HG02678 (cell line): ENCODE data around the gene RIPK3.
"Not testable (repeated sequence)": the region's sequence is repeated elsewhere in the genome, so short reads cannot be mapped to it uniquely, and the experiment has no call there.

Experiments
- ATAC-seq: cut with Tn5 transposase; IDR thresholded peaks from one replicate; pipeline ENCODE4 v1.9.1; 2021; ENCODE audit warnings: mild to moderate bottlenecking, moderate library complexity; ENCODE audit not compliant: unreplicated experiment

The RIPK3 gene

GRCh38 chr14:24339284-24340151, at the start of gene RIPK3:
RIPK3 (minus strand) TSS chr14:24339991; CDS start chr14:24339826, 165 bp downstream.
- ATAC-seq, result peak; percentile 92

DNA sequence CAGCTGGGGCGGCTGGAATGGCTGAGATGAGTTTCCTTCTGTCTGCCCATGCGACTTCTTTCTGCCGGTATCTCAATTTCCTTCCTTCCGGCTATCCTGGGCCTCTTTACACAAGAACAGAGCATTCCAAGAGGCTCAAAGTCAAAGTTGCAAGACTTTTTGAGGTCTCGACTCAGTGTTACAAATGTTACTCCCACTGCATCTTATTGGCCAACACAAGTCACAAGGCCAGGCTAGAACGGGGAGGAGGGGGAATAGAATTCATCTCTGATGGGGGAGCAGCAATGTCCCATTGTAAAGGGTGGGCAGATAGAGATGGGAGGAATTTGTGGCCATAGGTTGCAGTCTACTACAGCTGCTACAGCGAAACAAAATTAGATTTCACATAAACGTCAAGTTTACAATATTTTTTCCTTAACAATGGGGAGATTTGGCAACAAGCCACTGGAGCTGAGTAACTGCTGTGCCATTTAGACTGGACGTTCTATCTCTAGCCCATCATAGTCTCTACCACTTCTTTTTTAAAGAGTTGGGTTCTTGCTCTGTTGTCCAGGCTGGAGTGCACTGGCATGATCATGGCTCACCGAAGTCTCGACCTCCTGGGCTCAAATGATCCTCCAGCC, 49.5 kb upstream of the RIPK3 start:
- no peak for ATAC-seq

DNA sequence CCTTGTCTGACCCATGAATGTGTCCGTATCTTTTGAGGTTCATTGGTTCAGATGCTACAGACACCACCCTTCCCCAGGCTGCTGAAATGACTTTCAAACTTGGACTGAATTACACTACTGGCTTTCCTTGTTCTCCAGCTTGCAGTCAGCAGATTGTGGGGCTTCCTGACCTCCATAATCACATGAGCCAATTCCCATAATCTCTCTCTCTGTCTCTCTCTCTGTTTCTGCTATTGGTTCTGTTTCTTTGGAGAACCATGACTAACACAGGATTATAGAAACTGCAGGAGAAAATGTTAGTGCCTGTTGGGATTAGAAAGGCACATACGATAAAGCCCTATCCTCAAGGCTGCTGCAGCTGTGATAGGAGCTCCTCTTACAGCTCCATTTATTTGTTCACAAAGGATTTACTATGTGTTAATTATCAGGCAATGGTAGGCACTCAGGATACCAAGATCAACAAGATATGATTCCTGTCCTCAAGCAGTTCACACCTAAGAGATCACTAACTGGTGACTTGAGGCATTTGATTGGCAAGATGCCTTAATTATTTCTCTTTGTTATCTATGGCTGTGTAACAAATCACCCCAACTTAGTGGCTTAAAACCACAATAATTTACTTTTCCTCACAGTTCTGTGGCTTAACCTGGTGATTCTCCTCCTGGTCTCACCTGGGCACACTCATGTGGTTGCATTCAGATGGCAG, 48.8 kb upstream of the RIPK3 start:
- no peak for ATAC-seq

- ATAC-seq, result not testable (repeated sequence)
Measured at GRCh38 chr14:24387579-24387978, 47.8 kb upstream of the RIPK3 start.

DNA sequence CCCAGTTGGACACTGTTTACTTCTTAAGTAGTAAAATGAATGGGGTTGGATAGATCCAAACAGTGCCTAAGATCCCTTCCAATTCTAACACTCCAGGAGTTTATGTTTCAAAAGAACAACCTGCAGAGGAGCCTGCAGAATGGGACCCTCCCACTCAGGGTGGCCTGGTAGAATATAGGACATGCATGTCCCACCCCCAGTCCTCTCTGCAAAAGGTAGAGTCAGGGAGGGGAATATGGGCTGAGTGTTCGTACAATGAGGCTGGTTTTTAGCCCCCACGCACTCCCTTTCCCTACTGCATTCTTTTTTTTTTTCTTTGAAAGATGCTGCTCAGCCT, 47.2 kb upstream of the RIPK3 start:
- ATAC-seq, result no peak

DNA sequence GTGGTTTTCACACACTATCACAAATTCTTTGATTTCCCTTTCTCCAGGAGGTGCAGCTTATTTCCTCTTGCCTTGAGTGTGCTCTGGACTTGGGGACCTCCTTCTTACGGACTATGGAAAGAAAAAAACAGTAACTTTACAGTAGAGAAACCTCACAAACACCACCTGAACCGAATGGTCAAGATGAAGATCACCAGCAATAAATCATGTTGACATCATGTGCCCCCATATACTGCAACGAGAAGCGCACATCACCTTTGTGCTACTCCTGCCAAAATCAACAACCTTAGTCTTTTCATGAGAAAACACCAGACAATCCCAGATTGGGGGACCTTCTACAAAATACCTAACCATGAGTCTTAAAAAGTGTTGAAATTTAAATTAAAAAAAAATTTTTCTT, 45.7 kb upstream of the RIPK3 start:
- no peak for ATAC-seq

DNA sequence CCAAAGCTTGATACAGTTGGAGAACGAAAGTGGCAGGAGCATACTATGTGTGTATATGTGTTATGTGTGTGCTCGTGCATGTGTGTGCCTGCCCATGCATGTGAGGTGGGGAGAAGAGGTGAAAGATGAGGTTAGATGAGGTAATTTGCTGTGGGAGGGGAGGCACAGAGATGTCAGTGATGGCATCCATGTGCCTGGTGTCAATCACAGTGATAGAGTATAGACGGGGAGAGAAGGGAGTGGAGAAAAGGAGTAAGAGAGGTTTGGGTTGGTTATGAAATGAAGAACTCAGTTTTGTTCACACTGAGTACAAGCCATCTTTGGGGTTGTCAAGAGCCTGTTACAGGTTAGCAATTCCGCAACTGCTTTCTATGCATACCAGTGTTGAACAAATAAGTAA, 44.4 kb upstream of the RIPK3 start:
- no peak for ATAC-seq

DNA sequence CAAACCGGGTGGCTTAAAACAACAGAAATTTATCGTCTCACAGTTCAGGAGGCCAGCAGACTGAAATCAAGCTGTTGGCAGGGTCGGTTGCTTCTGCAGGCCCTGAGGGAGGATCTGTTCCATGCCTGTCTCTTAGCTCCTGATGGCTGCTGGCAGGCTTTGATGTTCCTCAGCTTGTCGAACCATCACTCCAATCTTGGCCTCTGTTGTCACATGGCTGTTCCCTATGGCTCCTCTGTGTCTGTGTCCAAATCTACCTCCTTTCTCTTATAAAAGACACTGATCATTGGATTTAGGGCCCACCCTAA, 42.2 kb upstream of the RIPK3 start:
- no peak for ATAC-seq

DNA sequence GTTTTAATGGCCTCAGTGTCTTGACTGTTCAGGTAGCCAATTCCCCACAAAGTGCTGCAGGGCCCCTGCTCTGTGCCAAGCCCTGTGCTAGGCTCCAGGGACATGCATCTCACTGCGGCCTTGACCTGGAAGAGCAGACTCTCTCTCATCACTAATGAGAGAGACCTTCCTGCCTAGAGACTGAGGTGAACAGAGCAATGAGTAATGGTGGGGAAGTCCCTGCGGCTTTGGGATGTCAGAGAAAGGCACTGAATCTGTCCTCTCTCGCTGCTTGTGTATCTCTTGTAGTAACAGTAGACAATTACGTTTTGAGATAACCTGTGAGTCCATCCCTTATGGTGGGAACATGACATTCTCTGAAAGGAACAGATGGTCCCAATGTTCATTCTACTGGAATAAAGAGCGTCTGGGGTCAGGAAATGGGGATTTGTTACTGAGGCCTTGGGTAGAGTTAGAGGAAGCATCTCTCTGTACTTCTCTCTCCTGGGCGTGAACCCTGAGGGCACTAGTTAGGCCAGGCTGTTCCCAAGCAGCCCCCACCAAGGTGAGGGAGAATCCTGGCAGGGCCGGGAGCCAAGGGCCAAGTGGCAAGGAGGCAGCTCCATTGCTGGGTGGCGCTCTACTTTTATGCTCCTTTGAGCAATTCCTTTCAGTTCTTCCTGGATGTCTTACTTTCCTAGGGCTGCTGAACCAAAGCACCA, 41.7 kb upstream of the RIPK3 start:
- ATAC-seq, result no peak

- ATAC-seq, result no peak
Measured at GRCh38 chr14:24379907-24380730, 40.3 kb upstream of the RIPK3 start.

DNA sequence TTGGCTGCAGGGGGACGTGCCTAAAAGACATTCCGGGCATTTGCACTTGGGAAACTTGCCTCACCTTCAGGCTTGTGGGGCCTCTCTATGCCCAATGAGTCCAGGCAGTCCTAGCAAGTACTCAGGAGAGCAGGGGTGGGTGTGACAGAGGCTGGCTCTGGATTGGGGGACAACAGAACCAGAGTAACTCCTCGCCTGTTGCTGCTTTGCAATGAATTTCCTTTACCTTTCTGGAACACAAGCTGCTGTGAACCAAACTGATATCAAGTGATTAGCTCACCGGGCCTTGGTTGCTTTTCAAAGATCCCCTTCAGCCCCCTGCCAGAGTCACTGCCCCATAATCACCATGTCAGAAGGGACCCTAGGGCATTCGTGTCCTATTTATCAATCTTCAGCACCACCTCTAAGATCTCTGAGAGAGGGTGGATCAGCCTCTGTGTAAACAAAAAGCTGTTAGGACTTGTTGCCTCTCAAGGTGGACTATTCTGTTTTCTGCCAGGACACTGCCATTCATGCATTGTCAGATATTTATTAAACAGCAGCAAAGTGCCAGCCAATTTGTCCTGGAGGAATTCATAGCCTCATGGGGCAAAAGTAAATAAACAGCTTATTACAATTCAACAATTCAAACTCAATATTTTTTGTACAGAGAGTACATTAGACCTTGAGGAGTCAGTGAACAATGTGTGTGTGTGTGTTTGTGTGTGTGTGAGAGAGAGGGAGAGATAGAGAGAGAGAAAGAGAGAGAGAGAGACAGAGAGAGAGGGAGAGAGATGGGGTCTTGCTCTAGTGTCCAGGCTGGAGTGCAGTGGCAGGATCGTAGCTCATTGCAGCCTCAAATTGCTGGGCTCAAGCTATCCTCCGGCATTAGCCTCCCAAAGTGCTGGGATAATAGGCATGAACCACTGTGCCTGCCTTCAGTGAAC, 39.5 kb upstream of the RIPK3 start:
- no peak for ATAC-seq

- no peak for ATAC-seq
Measured at GRCh38 chr14:24378327-24378726, 38.5 kb upstream of the RIPK3 start.

GRCh38 chr14:24377657-24378056, 37.9 kb upstream of the RIPK3 start:
- ATAC-seq, result no peak

- ATAC-seq, result no peak
Measured at GRCh38 chr14:24377126-24377525, 37.3 kb upstream of the RIPK3 start.

GRCh38 chr14:24376448-24377070, 36.8 kb upstream of the RIPK3 start:
- ATAC-seq, result no peak

- no peak for ATAC-seq
Measured at GRCh38 chr14:24372701-24373416, 33.1 kb upstream of the RIPK3 start.

DNA sequence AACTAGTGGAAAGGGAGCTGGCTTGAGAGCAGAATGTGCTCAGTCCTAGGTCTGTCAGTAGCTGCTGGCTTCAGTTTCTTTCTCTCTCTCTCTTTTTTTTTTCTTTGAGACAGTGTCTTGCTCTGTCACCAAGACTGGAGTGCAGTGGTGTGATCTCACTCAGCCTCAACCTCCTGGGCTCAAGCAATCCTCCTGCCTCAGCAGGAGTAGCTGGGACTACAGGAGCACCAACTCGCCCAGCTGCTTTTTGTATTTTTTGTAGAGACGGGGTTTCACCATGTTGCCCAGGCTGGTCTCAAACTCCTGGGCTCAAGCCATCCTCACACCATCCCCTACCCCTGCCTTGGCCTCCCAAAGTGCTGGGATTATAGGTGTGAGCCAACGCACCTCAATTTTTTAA, 31.8 kb upstream of the RIPK3 start:
- ATAC-seq, result not testable (repeated sequence)

- no peak for ATAC-seq
Measured at GRCh38 chr14:24370748-24371147, 31.0 kb upstream of the RIPK3 start.
